ENCODE results near the gene GJD3.
"Not testable (repeated sequence)": the region's sequence is repeated elsewhere in the genome, so short reads cannot be mapped to it uniquely, and the experiment has no call there.

GJD3 gene

DNA sequence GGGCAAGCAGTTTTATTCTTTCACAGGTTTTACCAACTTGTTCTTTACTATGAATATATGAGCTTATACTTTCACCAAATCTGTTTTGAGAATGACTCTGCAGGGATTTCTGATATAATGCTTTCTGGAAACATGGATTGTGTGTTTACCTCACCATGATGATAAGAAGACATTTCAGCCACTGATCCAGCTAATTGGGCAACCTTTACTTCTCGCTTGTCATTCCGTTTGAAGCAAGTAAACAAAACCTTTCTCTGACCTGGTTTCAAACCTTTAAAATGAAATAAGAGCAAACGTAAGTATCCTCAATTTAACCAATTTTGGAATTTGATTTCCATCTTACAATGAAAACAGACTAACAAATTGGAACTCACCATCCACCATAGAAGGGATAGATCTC lies 39.5 kb upstream of the GJD3 start:
- no peaks in the 10 kb centered on the region for H3K27me3 ChIP-seq (replicated peaks; ENCODE audit: insufficient read depth, low read length)
- DNase-seq = no peak
- H3F3A ChIP-seq (ENCODE audit: insufficient read depth, low read length) = 0 out of 2 replicates have a peak, but pooled peaks cover 4% of the 10 kb centered on the region
- H3K9me3 ChIP-seq (replicated peaks; ENCODE audit: insufficient read depth, low read length) = no peaks in the 10 kb centered on the region
- no peak overlapping the region for H3K4me3 ChIP-seq (ENCODE audit: low read length)
- H3K4me1 ChIP-seq (ENCODE audit: low read length) = no peaks in the 10 kb centered on the region
- H2AFZ ChIP-seq (ENCODE audit: low read length) = no peak overlapping the region
- no peak for TF ChIP-seq EZH2phosphoT487 (IDR thresholded peaks at IDR 0.05; ENCODE audit: low read length)
- TF ChIP-seq EZH2 (optimal IDR thresholded peaks at IDR 0.05; ENCODE audit: low read depth, low read length) = no peak
- TF ChIP-seq, protein P1, sequence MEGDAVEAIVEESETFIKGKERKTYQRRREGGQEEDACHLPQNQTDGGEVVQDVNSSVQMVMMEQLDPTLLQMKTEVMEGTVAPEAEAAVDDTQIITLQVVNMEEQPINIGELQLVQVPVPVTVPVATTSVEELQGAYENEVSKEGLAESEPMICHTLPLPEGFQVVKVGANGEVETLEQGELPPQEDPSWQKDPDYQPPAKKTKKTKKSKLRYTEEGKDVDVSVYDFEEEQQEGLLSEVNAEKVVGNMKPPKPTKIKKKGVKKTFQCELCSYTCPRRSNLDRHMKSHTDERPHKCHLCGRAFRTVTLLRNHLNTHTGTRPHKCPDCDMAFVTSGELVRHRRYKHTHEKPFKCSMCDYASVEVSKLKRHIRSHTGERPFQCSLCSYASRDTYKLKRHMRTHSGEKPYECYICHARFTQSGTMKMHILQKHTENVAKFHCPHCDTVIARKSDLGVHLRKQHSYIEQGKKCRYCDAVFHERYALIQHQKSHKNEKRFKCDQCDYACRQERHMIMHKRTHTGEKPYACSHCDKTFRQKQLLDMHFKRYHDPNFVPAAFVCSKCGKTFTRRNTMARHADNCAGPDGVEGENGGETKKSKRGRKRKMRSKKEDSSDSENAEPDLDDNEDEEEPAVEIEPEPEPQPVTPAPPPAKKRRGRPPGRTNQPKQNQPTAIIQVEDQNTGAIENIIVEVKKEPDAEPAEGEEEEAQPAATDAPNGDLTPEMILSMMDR (IDR thresholded peaks at IDR 0.05; ENCODE audit: low read length) = no peak
- H4K20me1 ChIP-seq (ENCODE audit: insufficient read depth, low read length) = no peaks in the 10 kb centered on the region
- no peak overlapping the region for H3K27ac ChIP-seq (ENCODE audit: low read length)
- H3K9me2 ChIP-seq (replicated peaks; ENCODE audit: insufficient read depth, low read length) = no peaks in the 10 kb centered on the region
- H3K79me2 ChIP-seq (ENCODE audit: low read length) = peaks cover 3% of the 10 kb centered on the region; the same call in 1 of the 2 replicates
- H3K4me2 ChIP-seq (ENCODE audit: low read depth, low read length) = no peak overlapping the region
- H3K36me3 ChIP-seq (replicated peaks; ENCODE audit: insufficient read depth, low read length) = peaks cover 52% of the 10 kb centered on the region
- H3K9ac ChIP-seq (ENCODE audit: low read length) = no peak overlapping the region

DNA sequence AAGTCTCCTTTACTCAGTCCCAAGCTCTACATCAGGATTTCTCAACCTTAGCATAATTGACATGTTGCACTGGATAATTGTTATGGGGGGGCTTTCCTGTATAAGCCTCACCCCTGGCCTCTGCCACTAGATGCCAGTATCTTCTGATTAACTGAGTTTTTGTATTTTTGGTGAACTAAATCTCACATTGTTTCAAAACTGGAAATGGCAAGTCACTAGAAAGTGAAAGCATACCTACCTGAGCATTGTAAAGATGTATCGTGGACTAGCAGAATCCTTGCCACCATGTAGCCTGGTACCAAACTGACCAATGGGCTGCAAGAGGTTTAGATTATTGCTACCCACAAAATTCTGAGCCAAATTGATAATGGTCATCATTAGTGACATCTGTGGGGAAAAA lies 38.1 kb upstream of the GJD3 start:
- Histone ChIP-seq H3K4me3 (ENCODE audit: low read length) (no peak overlapping the region), H3K4me1 (ENCODE audit: low read length) (no peaks in the 10 kb centered on the region), H3K79me2 (ENCODE audit: low read length) (peaks cover 3% of the 10 kb centered on the region; the same call in 1 of the 2 replicates), H2AFZ (ENCODE audit: low read length) (no peak overlapping the region), H3K27ac (ENCODE audit: low read length) (no peak overlapping the region), H3K36me3 (replicated peaks; ENCODE audit: insufficient read depth, low read length) (peaks cover 59% of the 10 kb centered on the region), H3K27me3 (replicated peaks; ENCODE audit: insufficient read depth, low read length) (no peaks in the 10 kb centered on the region), H3K9me3 (replicated peaks; ENCODE audit: insufficient read depth, low read length) (no peaks in the 10 kb centered on the region), H4K20me1 (ENCODE audit: insufficient read depth, low read length) (no peaks in the 10 kb centered on the region), H3K9ac (ENCODE audit: low read length) (no peak overlapping the region), H3K9me2 (replicated peaks; ENCODE audit: insufficient read depth, low read length) (no peaks in the 10 kb centered on the region), H3K4me2 (ENCODE audit: low read depth, low read length) (no peak overlapping the region), H3F3A (ENCODE audit: insufficient read depth, low read length) (0 out of 2 replicates have a peak, but pooled peaks cover 4% of the 10 kb centered on the region)
- DNase-seq = no peak
- no peak for TF ChIP-seq EZH2phosphoT487 (IDR thresholded peaks at IDR 0.05; ENCODE audit: low read length)
- no peak for TF ChIP-seq EZH2 (optimal IDR thresholded peaks at IDR 0.05; ENCODE audit: low read depth, low read length)
- TF ChIP-seq, protein P1 (IDR thresholded peaks at IDR 0.05; ENCODE audit: low read length) = no peak

DNA sequence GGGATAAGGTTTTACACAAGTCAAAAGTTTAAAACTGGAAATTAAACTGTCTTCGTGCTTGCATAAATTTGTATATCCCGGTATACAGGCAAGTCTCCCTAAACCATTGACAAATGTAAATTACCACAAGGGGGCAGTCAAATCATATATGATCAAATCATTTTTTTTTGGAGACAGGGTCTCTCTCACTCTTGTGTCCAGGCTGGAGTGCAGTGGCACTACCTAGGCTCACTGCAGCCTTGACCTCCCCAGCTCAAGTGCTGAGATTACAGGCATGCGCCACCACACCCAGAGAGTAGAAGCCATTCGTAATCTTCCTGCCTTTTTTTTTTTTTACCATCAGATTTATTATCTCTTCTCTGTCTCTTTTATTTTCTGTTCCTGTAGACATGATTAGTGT lies 34.6 kb upstream of the GJD3 start:
- no peak overlapping the region for H2AFZ ChIP-seq (ENCODE audit: low read length)
- H3K4me1 ChIP-seq (ENCODE audit: low read length) = no peaks in the 10 kb centered on the region
- no peak overlapping the region for H3K4me3 ChIP-seq (ENCODE audit: low read length)
- TF ChIP-seq EZH2phosphoT487 (IDR thresholded peaks at IDR 0.05; ENCODE audit: low read length) = no peak
- TF ChIP-seq, protein P1 (IDR thresholded peaks at IDR 0.05; ENCODE audit: low read length) = peak; percentile 51
- DNase-seq = peak; percentile 26
- H3K27me3 ChIP-seq (replicated peaks; ENCODE audit: insufficient read depth, low read length) = no peaks in the 10 kb centered on the region
- H3K9ac ChIP-seq (ENCODE audit: low read length) = no peak overlapping the region
- H3K4me2 ChIP-seq (ENCODE audit: low read depth, low read length) = no peak overlapping the region
- no peaks in the 10 kb centered on the region for H3K9me3 ChIP-seq (replicated peaks; ENCODE audit: insufficient read depth, low read length)
- peaks cover 42% of the 10 kb centered on the region; the same call in 1 of the 2 replicates for H3K36me3 ChIP-seq (replicated peaks; ENCODE audit: insufficient read depth, low read length)
- H3K79me2 ChIP-seq (ENCODE audit: low read length) = peaks cover 3% of the 10 kb centered on the region; the same call in 1 of the 2 replicates
- no peaks in the 10 kb centered on the region for H3K9me2 ChIP-seq (replicated peaks; ENCODE audit: insufficient read depth, low read length)
- H3F3A ChIP-seq (ENCODE audit: insufficient read depth, low read length) = 0 out of 2 replicates have a peak, but pooled peaks cover 4% of the 10 kb centered on the region
- no peak overlapping the region for H3K27ac ChIP-seq (ENCODE audit: low read length)
- H4K20me1 ChIP-seq (ENCODE audit: insufficient read depth, low read length) = no peaks in the 10 kb centered on the region

DNA sequence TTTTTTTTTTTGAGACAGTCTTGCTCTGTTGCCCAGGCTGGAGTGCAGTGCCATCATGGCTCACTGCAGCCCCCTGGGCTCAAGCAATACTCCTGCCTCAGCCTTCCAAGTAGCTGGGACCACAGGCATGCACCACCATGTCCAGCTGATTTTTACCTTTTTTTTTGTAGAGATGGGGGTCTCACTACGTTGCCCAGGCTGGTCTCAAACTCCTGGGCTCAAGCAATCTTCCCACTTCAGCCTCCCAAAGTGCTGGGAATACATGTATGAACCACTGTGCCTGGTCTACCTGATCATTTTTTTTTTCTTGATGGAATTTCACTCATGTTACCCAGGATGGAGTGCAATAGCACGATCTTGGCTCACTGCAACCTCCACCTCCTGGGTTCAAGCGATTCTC lies 22.0 kb upstream of the GJD3 start:
- H3K27me3 ChIP-seq (replicated peaks; ENCODE audit: insufficient read depth, low read length); H3K9me3 ChIP-seq (replicated peaks; ENCODE audit: insufficient read depth, low read length); H2AFZ ChIP-seq (ENCODE audit: low read length); H3K9ac ChIP-seq (ENCODE audit: low read length); H3K4me1 ChIP-seq (ENCODE audit: low read length); H3K9me2 ChIP-seq (replicated peaks; ENCODE audit: insufficient read depth, low read length); H3K27ac ChIP-seq (ENCODE audit: low read length); H3K4me2 ChIP-seq (ENCODE audit: low read depth, low read length); H3K4me3 ChIP-seq (ENCODE audit: low read length); H3K79me2 ChIP-seq (ENCODE audit: low read length); DNase-seq; H4K20me1 ChIP-seq (ENCODE audit: insufficient read depth, low read length): not testable (repeated sequence)
- Histone ChIP-seq H3K36me3 (replicated peaks; ENCODE audit: insufficient read depth, low read length) (peaks cover 19% of the 10 kb centered on the region), H3F3A (ENCODE audit: insufficient read depth, low read length) (peaks cover 19% of the 10 kb centered on the region; the same call in 1 of the 2 replicates)

Measured in MM.1S (cell line).